Kidney epithelial cell (primary cell): ENCODE results near the gene SUMF1. TPM values are rescaled to one million over a fixed set of nuclear protein-coding genes. Genes with fewer than 3 reads are reported as not detected.

ENCODE experiments used
- DNase-seq: peaks from one replicate; pipeline ENCODE4 v3.0.0-alpha.2; 2010; ENCODE audit warnings: low read depth
- H3K27me3 ChIP-seq: 2 replicates; pipeline ENCODE4 v1.6.0; 2011; ENCODE audit warnings: low read length; ENCODE audit not compliant: control insufficient read depth, insufficient read depth
- H3K36me3 ChIP-seq: 2 replicates; pipeline ENCODE4 v1.5.1; 2011; ENCODE audit warnings: low read length; ENCODE audit not compliant: control insufficient read depth, insufficient read depth
- H3K4me3 ChIP-seq: 2 replicates; pipeline ENCODE4 v1.5.1; 2011; ENCODE audit warnings: low read depth, mild to moderate bottlenecking, control low read depth, low read length
- CTCF ChIP-seq: IDR thresholded peaks from 2 replicates; pipeline ENCODE4 v1.5.1; 2011; ENCODE audit warnings: mild to moderate bottlenecking, moderate library complexity, low read length, control low read depth, inconsistent platforms; ENCODE audit not compliant: insufficient read depth, poor library complexity, severe bottlenecking
- total RNA-seq: library from RNA; depleted of rRNA; stranded (reverse); fragments of >200 nt; gene quantifications from 2 replicates; pipeline ENCODE4 v1.2.3, GENCODE V29; 2015

SUMF1 gene
- total RNA-seq, 1 donor from 2014 or later = 48.0 TPM

GRCh38 chr3:4359805-4360502 lies 107.1 kb downstream of the SUMF1 start:
- no peak overlapping the region for H3K4me3 ChIP-seq
- H3K27me3 ChIP-seq = no peaks in the 10 kb centered on the region
- no peak for DNase-seq
- H3K36me3 ChIP-seq = no peaks in the 10 kb centered on the region
- no peak for TF ChIP-seq CTCF

- DNase-seq = no peak
- Histone ChIP-seq H3K36me3 (no peaks in the 10 kb centered on the region), H3K4me3 (no peak overlapping the region), H3K27me3 (no peaks in the 10 kb centered on the region)
- no peak for TF ChIP-seq CTCF
Measured at GRCh38 chr3:4358273-4358672, 108.8 kb downstream of the SUMF1 start.

- no peak for DNase-seq
- Histone ChIP-seq H3K27me3 (no peaks in the 10 kb centered on the region), H3K4me3 (no peak overlapping the region), H3K36me3 (no peaks in the 10 kb centered on the region)
- TF ChIP-seq CTCF = no peak
Measured at GRCh38 chr3:4356546-4357410, 110.3 kb downstream of the SUMF1 start.

- no peak for TF ChIP-seq CTCF
- Histone ChIP-seq H3K4me3 (no peak overlapping the region), H3K36me3 (no peaks in the 10 kb centered on the region), H3K27me3 (no peaks in the 10 kb centered on the region)
- no peak for DNase-seq
Measured at GRCh38 chr3:4356220-4356540, 110.9 kb downstream of the SUMF1 start.

DNA sequence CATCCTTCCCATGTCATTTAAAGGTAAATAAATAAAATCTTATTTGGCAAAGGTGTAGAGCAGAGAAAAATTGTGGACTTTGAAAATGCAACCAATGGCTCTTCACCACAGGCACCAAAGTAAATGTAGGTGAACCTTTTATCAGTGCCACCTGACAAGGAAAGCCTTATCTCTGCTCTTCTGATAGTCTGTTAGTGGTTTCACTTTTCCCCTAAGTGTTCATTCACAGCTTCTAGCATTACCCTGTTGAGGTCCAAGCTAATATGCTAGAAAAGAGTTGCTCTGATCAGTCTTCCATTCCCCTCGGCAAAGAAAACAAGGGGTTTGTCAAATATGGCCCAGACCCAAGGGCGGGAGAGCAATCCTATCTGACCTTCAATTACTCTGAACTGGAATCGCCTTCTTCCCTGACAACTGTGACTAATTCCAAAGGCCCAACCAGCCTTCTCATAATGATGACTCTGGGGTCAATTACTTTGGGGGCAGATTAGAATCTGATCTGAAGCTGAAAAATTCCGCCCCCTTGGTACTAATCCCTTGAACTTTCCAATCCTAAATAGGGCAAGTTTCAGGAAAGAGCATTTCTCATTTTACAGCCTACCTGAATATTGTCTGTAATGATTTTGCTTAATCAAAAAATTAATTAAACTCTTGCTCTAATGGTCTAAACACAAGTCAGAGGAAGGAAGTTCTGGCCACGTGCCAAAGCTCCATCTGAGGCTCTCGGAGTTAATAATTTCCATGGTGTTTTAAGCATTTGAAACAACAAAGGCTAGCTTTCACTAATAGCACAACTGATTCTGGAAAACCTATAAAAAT lies 111.5 kb downstream of the SUMF1 start:
- H3K27me3 ChIP-seq = no peaks in the 10 kb centered on the region
- H3K36me3 ChIP-seq = no peaks in the 10 kb centered on the region
- H3K4me3 ChIP-seq = no peak overlapping the region
- peak; percentile 34 for DNase-seq
- TF ChIP-seq CTCF = no peak
